ENCODE measurements around the gene C2orf80.

C2orf80 gene

DNA sequence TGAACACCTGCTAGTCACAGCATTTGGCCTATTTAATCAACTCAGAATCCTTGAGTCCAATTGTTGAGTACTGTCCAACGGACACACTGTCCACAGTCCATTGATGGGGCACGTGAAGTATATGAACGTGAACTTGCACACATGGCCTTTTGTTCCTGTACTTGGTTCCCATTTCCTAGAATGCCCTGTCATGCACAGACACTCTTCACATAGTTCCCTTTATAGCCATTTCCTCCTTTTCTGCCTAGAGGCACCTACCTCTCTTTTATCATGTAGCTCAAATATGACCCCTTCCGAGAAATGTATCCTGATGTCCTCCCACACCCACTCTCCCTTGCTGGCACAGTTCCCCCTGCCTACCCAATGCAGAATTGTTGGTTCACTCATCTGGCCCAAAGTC is 17.7 kb downstream of the C2orf80 start:
- H3K4ac ChIP-seq (ENCODE audit: low read length) = no peak overlapping the region
- no peaks in the 10 kb centered on the region for H3K36me3 ChIP-seq (replicated peaks in 1 of 2; ENCODE audit: control insufficient read depth in 2 of 2, insufficient read depth in 2 of 2, low read length in 2 of 2)
- no peaks in the 10 kb centered on the region for H3K9me3 ChIP-seq (replicated peaks in 1 of 2; ENCODE audit: control insufficient read depth in 2 of 2, insufficient read depth in 1 of 2, low read depth in 1 of 2, low read length in 2 of 2)
- WGBS, 2 donors (ENCODE audit: extremely low coverage in 2 of 2, insufficient read length in 2 of 2, insufficient replicate concordance in 1 of 2) = no CpG with 5 or more reads among the region's 4 CpGs
- H3K4me1 ChIP-seq (ENCODE audit: control insufficient read depth in 2 of 2, insufficient read depth in 1 of 2, low read depth in 1 of 2, low read length in 2 of 2) = no peaks in the 10 kb centered on the region
- H2BK12ac ChIP-seq (ENCODE audit: low read length) = no peak overlapping the region
- DNase-seq (ENCODE audit: low spot score) = no peak
- H3K4me2 ChIP-seq (ENCODE audit: insufficient read depth, low read length, poor library complexity, severe bottlenecking) = no peak overlapping the region
- no peak overlapping the region for H3K23ac ChIP-seq (ENCODE audit: low read depth, low read length, poor library complexity)
- H3K27me3 ChIP-seq (ENCODE audit: control insufficient read depth in 3 of 3, insufficient read depth in 3 of 3, low read depth in 1 of 3, low read length in 3 of 3) = no peaks in the 10 kb centered on the region
- no peak overlapping the region for H3K4me3 ChIP-seq (ENCODE audit: low read length in 2 of 2)
- H3K14ac ChIP-seq (ENCODE audit: low read length) = no peak overlapping the region
- no peak overlapping the region for H2BK15ac ChIP-seq (ENCODE audit: low read length)
- no peak overlapping the region for H2AFZ ChIP-seq (ENCODE audit: low read length)
- no peak overlapping the region for H2BK120ac ChIP-seq (ENCODE audit: low read depth, low read length)
- H3K27ac ChIP-seq (replicated peaks; ENCODE audit: low read length) = no peak overlapping the region
- H2BK5ac ChIP-seq (ENCODE audit: low read length) = no peak overlapping the region
- no peak overlapping the region for H3K9ac ChIP-seq (ENCODE audit: low read depth, low read length, poor library complexity)
- no peak overlapping the region for H4K8ac ChIP-seq (ENCODE audit: low read depth, low read length)
- no peak overlapping the region for H2AK5ac ChIP-seq (ENCODE audit: low read depth, low read length)
- no peaks in the 10 kb centered on the region for H3K79me1 ChIP-seq (ENCODE audit: low read depth, low read length)
- H3K18ac ChIP-seq (ENCODE audit: low read length) = no peak overlapping the region
- no peak overlapping the region for H4K91ac ChIP-seq (ENCODE audit: low read depth, low read length, poor library complexity)

DNA sequence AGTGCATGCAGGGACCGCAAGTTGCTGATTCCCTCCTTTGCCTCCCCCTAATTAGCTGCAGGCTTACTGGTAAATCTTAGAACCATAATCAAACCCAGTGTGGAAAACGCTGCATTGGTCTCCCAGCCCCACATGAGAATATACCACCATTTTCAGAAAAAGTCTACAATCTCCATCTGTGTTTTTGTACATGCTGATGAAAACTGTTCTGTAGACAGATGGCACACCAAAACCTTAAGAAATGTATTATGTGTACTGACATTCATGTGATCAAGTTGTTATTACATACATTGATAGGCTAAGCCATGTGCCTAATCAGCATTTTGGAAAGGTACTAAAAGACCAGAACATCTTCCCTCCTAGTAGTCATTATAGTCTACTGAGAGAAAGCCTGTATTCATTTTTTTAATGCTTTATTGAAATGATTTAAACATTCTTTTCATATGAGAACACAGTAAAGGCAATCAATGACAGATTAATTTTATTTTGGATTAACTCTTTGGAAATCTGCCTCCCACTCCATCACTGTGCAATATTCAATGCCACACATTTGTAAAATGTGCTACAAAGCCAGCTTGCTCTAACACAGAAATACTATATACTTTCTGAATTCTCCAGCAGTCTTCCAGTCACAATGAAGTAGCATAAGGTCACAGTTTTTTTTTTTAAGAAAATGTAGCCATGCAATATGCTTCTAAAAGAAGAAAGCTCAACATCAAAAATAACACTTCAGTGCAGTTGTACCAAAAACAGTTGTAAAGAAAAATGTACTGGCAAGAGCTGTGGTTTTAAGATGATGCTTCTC is 24.7 kb downstream of the C2orf80 start:
- Histone ChIP-seq H3K4me2 (ENCODE audit: insufficient read depth, low read length, poor library complexity, severe bottlenecking) (no peak overlapping the region), H3K36me3 (replicated peaks in 1 of 2; ENCODE audit: control insufficient read depth in 2 of 2, insufficient read depth in 2 of 2, low read length in 2 of 2) (no peaks in the 10 kb centered on the region), H3K23ac (ENCODE audit: low read depth, low read length, poor library complexity) (no peak overlapping the region), H3K14ac (ENCODE audit: low read length) (no peak overlapping the region), H2BK5ac (ENCODE audit: low read length) (no peak overlapping the region), H4K8ac (ENCODE audit: low read depth, low read length) (no peak overlapping the region), H4K91ac (ENCODE audit: low read depth, low read length, poor library complexity) (no peak overlapping the region), H2BK120ac (ENCODE audit: low read depth, low read length) (no peak overlapping the region), H3K4me3 (ENCODE audit: low read length in 2 of 2) (no peak overlapping the region), H2BK12ac (ENCODE audit: low read length) (no peak overlapping the region), H3K9me3 (replicated peaks in 1 of 2; ENCODE audit: control insufficient read depth in 2 of 2, insufficient read depth in 1 of 2, low read depth in 1 of 2, low read length in 2 of 2) (no peaks in the 10 kb centered on the region), H2AFZ (ENCODE audit: low read length) (peak overlapping the region; percentile 5), H3K4me1 (ENCODE audit: control insufficient read depth in 2 of 2, insufficient read depth in 1 of 2, low read depth in 1 of 2, low read length in 2 of 2) (peaks cover 0 to 3% of the 10 kb centered on the region in 2 donors), H3K27me3 (ENCODE audit: control insufficient read depth in 3 of 3, insufficient read depth in 3 of 3, low read depth in 1 of 3, low read length in 3 of 3) (no peaks in the 10 kb centered on the region), H3K9ac (ENCODE audit: low read depth, low read length, poor library complexity) (no peak overlapping the region), H3K4ac (ENCODE audit: low read length) (no peak overlapping the region), H2BK15ac (ENCODE audit: low read length) (no peak overlapping the region), H2AK5ac (ENCODE audit: low read depth, low read length) (no peak overlapping the region), H3K79me1 (ENCODE audit: low read depth, low read length) (no peaks in the 10 kb centered on the region), H3K18ac (ENCODE audit: low read length) (peak overlapping the region; percentile 23), H3K27ac (replicated peaks; ENCODE audit: low read length) (no peak overlapping the region)
- DNase-seq (ENCODE audit: low spot score) = no peak
- no CpG with 5 or more reads among the region's 2 CpGs for WGBS, 2 donors (ENCODE audit: extremely low coverage in 2 of 2, insufficient read length in 2 of 2, insufficient replicate concordance in 1 of 2)

DNA sequence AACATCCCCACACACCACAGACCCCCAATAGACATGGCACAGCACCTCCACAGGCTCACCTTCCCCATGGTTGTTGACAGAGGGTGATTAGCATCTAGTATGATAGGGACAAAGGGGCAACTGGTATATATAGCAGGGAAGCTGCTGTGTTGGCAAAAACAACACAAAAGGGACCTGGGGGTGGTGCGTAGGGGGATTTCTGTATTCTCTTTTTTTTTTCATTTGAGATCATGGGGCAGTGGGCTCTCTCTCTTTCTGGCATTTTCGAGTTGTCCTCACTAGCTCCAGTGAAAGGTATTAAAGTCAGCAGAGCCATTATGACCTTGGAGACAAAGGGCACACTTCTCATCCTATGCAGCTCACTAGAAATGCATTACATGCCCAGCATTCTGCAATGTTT is 26.3 kb downstream of the C2orf80 start, which contains the start of gene CRYGA:
Gene CRYGA, minus strand, starts transcription at position 101 of the 400 bp plus-strand sequence. Its CDS starts 33 bp downstream, at position 68.
- H2BK5ac ChIP-seq (ENCODE audit: low read length) = no peak within 1 kb of the TSS
- H3K4ac ChIP-seq (ENCODE audit: low read length) = no peak within 1 kb of the TSS
- peak within 1 kb of the TSS; percentile 8 for H2AK5ac ChIP-seq (ENCODE audit: low read depth, low read length)
- peak within 1 kb of the TSS; percentile 9 for H3K9ac ChIP-seq (ENCODE audit: low read depth, low read length, poor library complexity)
- no peak within 1 kb of the TSS for H4K8ac ChIP-seq (ENCODE audit: low read depth, low read length)
- no peak within 1 kb of the TSS for H2BK12ac ChIP-seq (ENCODE audit: low read length)
- no peak within 1 kb of the TSS for H3K4me3 ChIP-seq (ENCODE audit: low read length in 2 of 2)
- H3K14ac ChIP-seq (ENCODE audit: low read length) = no peak within 1 kb of the TSS
- no peaks in the 10 kb centered on the region for H3K27me3 ChIP-seq (ENCODE audit: control insufficient read depth in 3 of 3, insufficient read depth in 3 of 3, low read depth in 1 of 3, low read length in 3 of 3)
- H2AFZ ChIP-seq (ENCODE audit: low read length) = no peak within 1 kb of the TSS
- no peak within 1 kb of the TSS for H2BK15ac ChIP-seq (ENCODE audit: low read length)
- no peak within 1 kb of the TSS for H2BK120ac ChIP-seq (ENCODE audit: low read depth, low read length)
- H3K4me1 ChIP-seq (ENCODE audit: control insufficient read depth in 2 of 2, insufficient read depth in 1 of 2, low read depth in 1 of 2, low read length in 2 of 2) = peaks cover 0 to 3% of the 10 kb centered on the region in 2 donors
- H3K23ac ChIP-seq (ENCODE audit: low read depth, low read length, poor library complexity) = no peak within 1 kb of the TSS
- H4K91ac ChIP-seq (ENCODE audit: low read depth, low read length, poor library complexity) = no peak within 1 kb of the TSS
- no peak within 1 kb of the TSS for H3K27ac ChIP-seq (replicated peaks; ENCODE audit: low read length)
- H3K9me3 ChIP-seq (replicated peaks in 1 of 2; ENCODE audit: control insufficient read depth in 2 of 2, insufficient read depth in 1 of 2, low read depth in 1 of 2, low read length in 2 of 2) = no peaks in the 10 kb centered on the region
- no peak within 1 kb of the TSS for H3K18ac ChIP-seq (ENCODE audit: low read length)
- H3K4me2 ChIP-seq (ENCODE audit: insufficient read depth, low read length, poor library complexity, severe bottlenecking) = no peak within 1 kb of the TSS
- no peaks in the 10 kb centered on the region for H3K79me1 ChIP-seq (ENCODE audit: low read depth, low read length)
- WGBS, 2 donors (ENCODE audit: extremely low coverage in 2 of 2, insufficient read length in 2 of 2, insufficient replicate concordance in 1 of 2) = no CpG with 5 or more reads among the region's 2 CpGs
- DNase-seq (ENCODE audit: low spot score) = no peak
- H3K36me3 ChIP-seq (replicated peaks in 1 of 2; ENCODE audit: control insufficient read depth in 2 of 2, insufficient read depth in 2 of 2, low read length in 2 of 2) = no peaks in the 10 kb centered on the region

DNA sequence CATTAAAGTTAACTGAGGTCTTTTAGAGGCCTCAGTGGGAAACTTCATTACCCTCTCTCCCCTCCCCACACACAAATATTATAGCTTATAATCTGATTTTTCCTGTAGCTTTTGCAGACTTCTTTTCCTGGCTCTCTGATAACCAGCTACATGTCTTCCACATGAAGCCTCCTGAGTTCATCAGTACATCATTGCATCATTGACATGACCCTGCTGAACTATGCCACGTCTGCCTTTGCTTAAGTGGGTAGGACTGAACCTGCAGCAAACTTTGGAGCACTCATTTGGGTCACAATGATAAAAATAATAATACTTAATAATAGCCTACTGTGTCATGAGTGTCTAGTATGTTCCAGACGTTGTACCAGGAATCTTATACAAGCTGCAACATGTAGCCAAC is 33.4 kb downstream of the C2orf80 start:
- H3K36me3 ChIP-seq (replicated peaks in 1 of 2; ENCODE audit: control insufficient read depth in 2 of 2, insufficient read depth in 2 of 2, low read length in 2 of 2) = no peaks in the 10 kb centered on the region
- no peak overlapping the region for H3K23ac ChIP-seq (ENCODE audit: low read depth, low read length, poor library complexity)
- no peak for DNase-seq (ENCODE audit: low spot score)

More for the DNA sequence above, 33.4 kb downstream of the C2orf80 start:
- no peak overlapping the region for H4K91ac ChIP-seq (ENCODE audit: low read depth, low read length, poor library complexity)
- no peak overlapping the region for H3K18ac ChIP-seq (ENCODE audit: low read length)
- H3K27ac ChIP-seq (replicated peaks; ENCODE audit: low read length) = no peak overlapping the region
- no peak overlapping the region for H2BK12ac ChIP-seq (ENCODE audit: low read length)
- no peak overlapping the region for H2BK120ac ChIP-seq (ENCODE audit: low read depth, low read length)
- no peak overlapping the region for H2BK15ac ChIP-seq (ENCODE audit: low read length)
- no peak overlapping the region for H4K8ac ChIP-seq (ENCODE audit: low read depth, low read length)
- no peak overlapping the region for H3K9ac ChIP-seq (ENCODE audit: low read depth, low read length, poor library complexity)
- WGBS, 2 donors (ENCODE audit: extremely low coverage in 2 of 2, insufficient read length in 2 of 2, insufficient replicate concordance in 1 of 2) = no CpG with 5 or more reads among the region's 2 CpGs
- H3K27me3 ChIP-seq (ENCODE audit: control insufficient read depth in 3 of 3, insufficient read depth in 3 of 3, low read depth in 1 of 3, low read length in 3 of 3) = no peaks in the 10 kb centered on the region
- H2BK5ac ChIP-seq (ENCODE audit: low read length) = no peak overlapping the region
- no peak overlapping the region for H2AK5ac ChIP-seq (ENCODE audit: low read depth, low read length)
- H2AFZ ChIP-seq (ENCODE audit: low read length) = no peak overlapping the region
- H3K9me3 ChIP-seq (replicated peaks in 1 of 2; ENCODE audit: control insufficient read depth in 2 of 2, insufficient read depth in 1 of 2, low read depth in 1 of 2, low read length in 2 of 2) = peaks cover 0 to 2% of the 10 kb centered on the region in 2 donors
- H3K4me2 ChIP-seq (ENCODE audit: insufficient read depth, low read length, poor library complexity, severe bottlenecking) = no peak overlapping the region
- no peaks in the 10 kb centered on the region for H3K79me1 ChIP-seq (ENCODE audit: low read depth, low read length)
- no peak overlapping the region for H3K14ac ChIP-seq (ENCODE audit: low read length)
- no peak overlapping the region for H3K4ac ChIP-seq (ENCODE audit: low read length)
- H3K4me1 ChIP-seq (ENCODE audit: control insufficient read depth in 2 of 2, insufficient read depth in 1 of 2, low read depth in 1 of 2, low read length in 2 of 2) = no peaks in the 10 kb centered on the region
- H3K4me3 ChIP-seq (ENCODE audit: low read length in 2 of 2) = no peak overlapping the region

Data from neuronal stem cell (in vitro differentiated cells).